Measurements from ENCODE around the gene MIOS.

GRCh38 chr7:7595451-7595850 is 28.8 kb downstream of the MIOS start:
- TF ChIP-seq SUZ12 (IDR thresholded peaks at IDR 0.05; ENCODE audit: extremely low read depth, insufficient read depth, insufficient read length) = no peak
- no peak for TF ChIP-seq ZNF274 (IDR thresholded peaks at IDR 0.05; ENCODE audit: low read depth, low read length)
- no peak for TF ChIP-seq YY1 (IDR thresholded peaks at IDR 0.05; ENCODE audit: insufficient read depth, insufficient read length)

Measured in NT2/D1 (cell line).